Frontal cortex (tissue), 4 donors: Measurements from ENCODE around the gene TBCEL. TPM values are rescaled to one million over a fixed set of nuclear protein-coding genes. Genes with fewer than 3 reads are reported as not detected.
A peak's percentile ranks its signal among the peaks of the same experiment; 100 is the strongest.

Source experiments
- DNase-seq, 2 donors: peaks; one replicate each; pipeline ENCODE4 v3.0.0; 2012; ENCODE audit warnings: low spot score in 2 of 2
- FAIRE-seq: peaks from 2 replicates; lab custom pipeline; 2012; peaks lifted over from hg19 to GRCh38; lab: Jason Lieb, UNC
- total RNA-seq: library from RNA; depleted of rRNA; stranded (reverse); fragments of >200 nt; gene quantifications from one replicate; pipeline ENCODE4 v1.2.3, GENCODE V29; 2014
- donor health status: control.
- donor health status: control.
- donor health status: control.

The TBCEL gene
- total RNA-seq, 1 donor from 2014 or later: 64.8 TPM

DNA sequence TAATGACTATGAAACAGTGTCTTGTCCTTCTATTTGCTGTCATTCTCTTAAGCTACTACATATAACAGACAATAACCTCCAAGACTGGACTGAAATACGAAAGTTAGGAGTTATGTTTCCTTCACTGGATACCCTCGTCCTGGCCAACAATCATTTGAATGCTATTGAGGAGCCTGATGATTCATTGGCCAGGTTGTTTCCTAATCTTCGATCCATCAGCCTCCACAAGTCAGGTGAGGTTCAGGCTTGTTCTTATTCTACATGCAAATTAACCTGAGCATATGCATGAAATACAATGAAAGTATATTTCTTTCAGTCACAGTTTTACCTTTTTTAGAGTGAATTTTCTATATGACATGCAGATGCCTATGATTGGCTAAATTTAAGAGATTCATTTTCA lies 31.2 kb downstream of the TBCEL start:
- no peak for DNase-seq
- no peak for FAIRE-seq

- FAIRE-seq (no peak), DNase-seq (no peak)
Measured at GRCh38 chr11:121057922-121058321, 34.0 kb downstream of the TBCEL start.

DNA sequence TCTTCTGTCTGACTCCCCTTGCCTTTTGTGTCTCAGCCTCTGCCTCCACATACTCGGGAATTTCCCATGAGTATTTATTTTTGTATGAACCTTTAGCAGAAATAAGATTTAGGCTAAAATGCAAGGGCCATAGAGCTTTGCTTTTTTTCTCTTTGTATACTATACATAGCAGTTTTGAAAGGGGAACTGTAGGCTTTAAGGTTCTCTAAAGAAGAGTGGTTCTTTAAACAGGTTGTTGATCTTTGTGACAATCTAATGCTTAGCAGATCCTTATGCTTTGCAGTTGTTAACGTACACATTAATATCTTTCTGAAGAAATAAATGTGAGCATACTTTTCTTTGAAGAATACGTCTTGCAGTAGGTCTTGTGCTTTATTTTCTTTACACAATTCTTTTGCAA lies 35.0 kb downstream of the TBCEL start:
- FAIRE-seq: no peak
- no peak for DNase-seq

GRCh38 chr11:121059605-121060004 lies 35.7 kb downstream of the TBCEL start:
- DNase-seq (no peak), FAIRE-seq (peak; percentile 64)

DNA sequence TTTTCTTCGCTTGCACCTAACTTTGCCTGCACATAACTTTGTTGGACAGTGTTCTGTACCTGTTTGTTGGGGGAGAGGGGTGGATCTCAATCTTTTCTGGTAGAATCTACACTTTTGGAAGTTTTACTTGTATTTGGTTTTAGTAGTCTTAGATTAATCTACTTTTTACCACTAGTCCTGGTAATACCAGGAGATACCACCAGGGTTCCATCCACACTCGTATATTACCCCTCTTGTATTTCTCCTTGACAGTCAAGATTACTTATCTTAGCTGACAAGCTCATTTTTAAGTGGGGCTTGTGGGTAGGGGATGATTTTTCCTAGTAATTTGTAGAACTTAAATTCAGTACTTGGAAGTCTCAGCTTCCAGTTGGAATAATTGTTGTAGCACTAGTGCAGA lies 39.8 kb downstream of the TBCEL start:
- no peak for FAIRE-seq
- DNase-seq: no peak

DNA sequence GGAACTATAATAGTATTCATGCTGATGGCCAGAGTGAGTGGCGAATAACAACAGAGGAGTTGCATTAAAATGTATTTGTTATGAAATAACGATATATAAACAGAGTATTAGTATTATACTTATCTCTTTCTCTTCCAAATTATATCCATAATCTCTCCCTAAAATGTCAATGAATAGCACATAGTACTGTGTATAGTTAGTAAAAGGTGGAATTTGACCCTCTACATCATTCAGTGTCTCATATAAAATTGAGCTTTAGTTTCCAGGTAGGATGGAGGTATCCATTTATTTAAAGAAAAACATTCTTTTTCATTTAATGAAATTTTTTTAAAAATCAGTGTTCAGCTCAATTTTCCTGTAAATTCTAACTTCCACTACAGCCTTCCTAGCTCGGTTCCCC lies 42.7 kb downstream of the TBCEL start:
- no peak for FAIRE-seq
- DNase-seq: no peak

DNA sequence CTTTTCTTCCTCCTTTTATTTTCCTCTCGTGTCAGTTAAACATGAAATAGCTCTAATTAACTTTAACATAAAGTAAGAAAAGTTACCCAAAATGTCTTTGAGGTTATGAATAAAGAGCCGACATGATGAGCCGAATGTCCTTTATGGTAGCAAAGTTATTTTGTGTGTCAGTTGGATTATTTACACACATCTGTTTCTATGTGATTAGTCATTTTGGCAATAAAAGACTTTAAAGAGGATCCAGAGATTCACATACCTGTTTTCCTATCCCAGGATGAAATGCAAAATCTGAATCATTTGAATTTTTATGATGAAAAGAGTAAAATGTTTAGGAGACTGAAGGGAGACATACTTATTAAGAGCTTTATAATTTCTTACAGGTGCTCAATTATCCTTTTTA lies 43.1 kb downstream of the TBCEL start:
- FAIRE-seq: no peak
- no peak for DNase-seq

GRCh38 chr11:121067453-121067852 lies 43.6 kb downstream of the TBCEL start:
- no peak for DNase-seq
- no peak for FAIRE-seq

DNA sequence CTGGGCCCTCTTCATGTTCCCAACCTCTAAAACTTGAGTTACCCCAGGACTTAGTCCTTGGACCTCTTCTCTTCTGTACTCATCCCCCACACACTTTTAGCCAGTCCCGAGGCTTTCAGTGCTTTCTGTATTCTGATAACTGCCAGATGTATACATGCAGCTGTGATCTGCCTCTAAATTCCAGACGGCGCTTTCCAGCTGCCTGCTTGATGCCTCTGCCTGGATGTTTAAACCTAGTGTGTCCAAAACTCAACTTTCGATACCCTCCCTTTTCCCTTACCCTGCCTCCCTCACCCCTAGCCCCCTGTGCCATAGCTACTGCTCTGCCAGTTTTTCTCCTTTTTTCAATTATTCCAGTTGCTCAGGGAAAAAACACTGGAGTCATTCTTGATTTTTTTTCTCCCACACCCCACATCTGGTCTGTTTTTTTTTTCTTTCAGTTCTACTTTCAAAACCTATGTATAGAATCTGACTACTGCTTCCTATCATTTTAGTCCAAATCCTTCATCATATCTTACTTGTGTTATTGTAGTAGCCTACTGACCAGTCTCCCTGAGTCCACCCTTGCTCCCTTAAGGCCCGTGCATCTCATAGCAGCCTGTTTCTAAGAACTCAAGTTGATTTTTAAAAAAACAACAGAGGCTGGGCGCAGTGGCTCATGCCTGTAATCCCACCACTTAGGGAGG lies 44.2 kb downstream of the TBCEL start:
- FAIRE-seq: no peak
- no peak for DNase-seq

- DNase-seq: no peak
- FAIRE-seq: no peak
Measured at GRCh38 chr11:121068787-121069186, 44.9 kb downstream of the TBCEL start.

- no peak for DNase-seq
- FAIRE-seq: no peak
Measured at GRCh38 chr11:121070951-121071845, 47.3 kb downstream of the TBCEL start.

GRCh38 chr11:121071846-121072450 lies 48.0 kb downstream of the TBCEL start:
- no peak for DNase-seq

DNA sequence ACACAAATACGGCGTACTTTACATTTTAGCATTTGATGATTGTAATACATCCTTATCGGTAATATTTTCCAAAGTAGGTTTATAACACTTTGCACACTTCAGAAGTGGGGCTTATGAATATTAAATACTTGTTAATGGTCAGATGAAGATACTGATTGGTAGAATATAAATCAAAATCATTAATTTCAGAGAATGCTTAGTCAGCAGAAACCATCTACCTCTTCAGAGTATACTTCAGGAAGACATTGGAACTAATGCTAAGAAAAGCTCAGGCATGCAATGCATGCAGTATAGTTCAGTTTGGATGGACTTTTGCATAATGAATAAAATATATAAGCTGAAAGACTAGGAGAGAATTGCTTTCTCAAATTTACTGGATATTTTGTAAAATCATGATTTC lies 57.4 kb downstream of the TBCEL start:
- FAIRE-seq (no peak), DNase-seq (no peak)

More at GRCh38 chr11:121071846-121072450, 48.0 kb downstream of the TBCEL start:
- no peak for FAIRE-seq

GRCh38 chr11:121082219-121082618 lies 58.3 kb downstream of the TBCEL start:
- DNase-seq: no peak
- no peak for FAIRE-seq

DNA sequence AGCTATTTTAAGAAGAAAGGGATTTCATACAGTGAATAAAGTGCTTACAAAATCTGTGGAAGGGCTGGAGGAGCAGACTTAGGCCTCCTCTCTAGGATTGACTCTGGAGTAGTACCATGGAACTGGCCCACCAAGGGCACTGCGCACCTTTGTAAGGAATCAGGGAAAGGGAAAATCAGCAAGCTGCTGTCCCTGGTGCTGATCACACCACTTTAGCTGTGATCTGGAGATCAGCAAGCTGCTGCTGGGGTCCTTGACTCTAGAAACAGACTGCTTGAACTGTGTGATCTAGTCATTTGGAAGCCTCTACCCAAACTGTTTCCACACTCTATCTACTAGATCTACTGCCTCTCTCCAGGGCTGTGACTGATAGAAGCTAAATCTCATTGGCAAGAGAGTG lies 58.8 kb downstream of the TBCEL start:
- DNase-seq (no peak), FAIRE-seq (no peak)

- DNase-seq: no peak
- no peak for FAIRE-seq
Measured at GRCh38 chr11:121086866-121087265, 63.0 kb downstream of the TBCEL start.

DNA sequence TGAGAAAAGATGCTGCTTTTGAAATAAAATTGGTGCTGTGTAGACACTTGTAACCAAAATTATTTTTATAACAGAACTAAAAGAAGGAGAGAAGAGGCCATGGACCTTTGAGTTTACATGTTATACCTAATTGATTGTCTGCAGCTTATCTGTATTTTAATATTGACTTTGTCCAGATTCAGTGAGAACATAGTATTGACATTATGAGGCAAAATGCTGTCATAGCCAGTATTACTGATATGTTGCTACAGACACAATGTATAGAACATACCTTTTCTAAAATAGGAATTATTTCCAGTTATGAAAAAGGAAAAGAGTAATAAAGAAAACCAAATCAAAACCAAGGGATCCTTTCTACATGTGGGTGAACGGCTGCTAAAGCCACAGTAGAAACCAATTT lies 65.7 kb downstream of the TBCEL start:
- DNase-seq: no peak
- no peak for FAIRE-seq

DNA sequence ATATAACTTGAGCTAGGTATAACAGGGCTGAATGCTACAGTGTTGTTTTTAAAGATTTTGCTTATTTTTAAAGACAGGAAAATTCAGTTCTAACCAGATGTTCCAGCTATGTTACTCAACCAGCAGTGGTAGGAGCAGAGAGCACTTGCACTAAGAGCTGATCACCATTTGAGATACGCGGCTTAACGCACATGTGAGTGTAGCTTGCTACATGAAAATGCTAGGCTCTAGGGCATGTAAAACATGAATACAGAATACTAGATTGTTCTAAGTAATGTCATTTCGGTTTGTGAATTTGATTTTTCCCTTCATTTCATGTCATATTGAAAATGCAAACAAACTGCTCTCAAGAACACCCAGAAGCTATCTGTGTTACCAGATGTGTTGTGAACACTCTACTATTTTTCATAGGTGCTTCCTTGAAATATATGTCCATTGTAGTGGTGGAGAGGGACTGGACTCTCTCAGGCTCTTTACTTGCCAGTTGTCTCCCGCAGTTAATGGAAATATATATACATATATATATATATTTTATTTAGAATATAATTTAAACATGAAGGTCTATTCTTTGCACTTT lies 66.3 kb downstream of the TBCEL start:
- FAIRE-seq (no peak), DNase-seq (no peak)

DNA sequence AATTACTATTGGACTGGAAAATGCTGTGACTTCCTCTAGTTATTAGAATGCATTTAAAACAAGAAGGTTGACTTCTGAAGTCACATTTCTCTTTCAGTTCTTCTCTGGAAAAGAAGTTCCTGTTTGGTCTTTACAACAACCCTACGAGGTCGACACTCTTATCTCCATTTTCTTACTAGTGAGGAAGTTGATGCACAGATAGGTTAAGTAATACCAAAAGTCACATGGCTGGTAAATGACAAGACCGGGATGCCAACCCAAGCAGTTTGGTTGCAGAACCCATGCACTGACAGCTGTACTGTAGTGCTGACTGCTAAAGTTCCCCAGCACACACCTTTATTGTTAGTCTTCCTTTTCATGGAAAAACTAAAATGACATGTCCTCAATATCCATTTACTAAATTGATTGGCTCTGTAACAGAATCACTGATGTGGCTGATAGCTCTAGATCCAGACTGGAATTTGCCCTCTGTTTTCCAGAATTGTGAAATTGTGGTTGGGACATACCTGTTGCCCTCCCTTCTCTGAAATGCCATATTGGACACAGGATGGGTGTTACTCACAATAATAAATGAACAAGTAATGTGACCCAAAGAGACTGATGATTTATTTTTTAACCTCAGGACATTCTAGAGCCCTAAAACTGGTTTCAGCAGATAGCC lies 67.7 kb downstream of the TBCEL start:
- FAIRE-seq: no peak

DNA sequence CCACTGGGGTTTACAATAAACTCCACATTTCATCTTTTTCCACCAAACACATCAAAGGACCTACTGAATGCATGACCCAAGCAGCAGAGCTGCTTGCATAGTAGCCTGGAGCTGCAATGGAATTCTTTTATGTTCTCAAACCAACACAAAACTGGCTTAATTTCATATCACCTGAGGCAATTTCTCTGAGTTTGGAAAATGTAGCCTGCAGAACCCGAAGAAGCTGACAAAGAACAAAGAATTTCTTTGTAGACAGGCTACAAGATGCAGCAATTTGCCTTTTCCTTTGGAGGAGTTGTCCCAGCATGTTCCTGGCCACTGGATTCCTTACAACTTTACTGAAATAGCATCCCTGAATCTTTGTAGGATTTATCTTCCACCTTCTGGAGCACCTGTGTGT lies 71.7 kb downstream of the TBCEL start:
- DNase-seq (no peak), FAIRE-seq (no peak)

More for the DNA sequence above, 67.7 kb downstream of the TBCEL start:
- no peak for DNase-seq
